GM12891 (cell line): ENCODE measurements around the gene PINK1.

Source experiments
- POLR2A ChIP-seq: IDR thresholded peaks from 2 replicates; pipeline ENCODE4 v1.6.1; 2011; ENCODE audit warnings: low read depth, low read length, control low read depth
- TAF1 ChIP-seq: IDR thresholded peaks from 2 replicates; pipeline ENCODE4 v1.6.1; 2011; ENCODE audit warnings: low read depth, low read length, control low read depth

GRCh38 chr1:20662110-20662475 lies 28.8 kb downstream of the PINK1 start:
- TF ChIP-seq TAF1: no peak
- TF ChIP-seq POLR2A: no peak
